Lower leg skin (tissue), 3 donors: ENCODE measurements around the gene CTSE.
"Not testable (repeated sequence)": the region's sequence is repeated elsewhere in the genome, so short reads cannot be mapped to it uniquely, and the experiment has no call there.

Experiments used
- POLR2A ChIP-seq, 2 donors: fragments of 450-650 bp; IDR thresholded peaks; one replicate each; pipeline ENCODE4 v1.6.1; 2016 to 2017; ENCODE audit warnings: antibody characterized with exemption in 2 of 2, mild to moderate bottlenecking in 1 of 2, moderate library complexity in 1 of 2
- TF ChIP-seq, protein P1 (sequence below), 3 donors: fragments of 450-650 bp; IDR thresholded peaks; one replicate each; pipeline ENCODE4 v1.5.1; 2016; ENCODE audit warnings: antibody characterized with exemption in 3 of 3, mild to moderate bottlenecking in 3 of 3, moderate library complexity in 2 of 3

DNA sequence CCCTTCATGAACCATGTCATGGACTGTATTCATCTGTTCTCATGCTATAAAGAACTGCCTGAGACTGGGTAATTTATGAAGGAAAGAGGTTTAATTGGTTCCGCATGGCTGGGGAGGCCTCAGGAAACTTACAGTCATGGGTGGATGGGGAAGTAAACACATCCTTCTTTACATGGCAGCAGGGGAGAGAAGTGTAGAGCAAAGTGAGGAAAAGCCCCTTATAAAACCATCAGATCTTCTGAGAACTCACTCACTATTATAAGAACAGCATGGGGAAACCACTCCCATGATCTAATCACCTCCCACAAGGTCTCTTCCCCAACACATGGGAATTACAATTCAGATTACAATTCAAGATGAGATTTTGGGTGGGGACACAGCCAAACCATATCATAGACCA is 27.1 kb downstream of the CTSE start:
- TF ChIP-seq, protein P1, sequence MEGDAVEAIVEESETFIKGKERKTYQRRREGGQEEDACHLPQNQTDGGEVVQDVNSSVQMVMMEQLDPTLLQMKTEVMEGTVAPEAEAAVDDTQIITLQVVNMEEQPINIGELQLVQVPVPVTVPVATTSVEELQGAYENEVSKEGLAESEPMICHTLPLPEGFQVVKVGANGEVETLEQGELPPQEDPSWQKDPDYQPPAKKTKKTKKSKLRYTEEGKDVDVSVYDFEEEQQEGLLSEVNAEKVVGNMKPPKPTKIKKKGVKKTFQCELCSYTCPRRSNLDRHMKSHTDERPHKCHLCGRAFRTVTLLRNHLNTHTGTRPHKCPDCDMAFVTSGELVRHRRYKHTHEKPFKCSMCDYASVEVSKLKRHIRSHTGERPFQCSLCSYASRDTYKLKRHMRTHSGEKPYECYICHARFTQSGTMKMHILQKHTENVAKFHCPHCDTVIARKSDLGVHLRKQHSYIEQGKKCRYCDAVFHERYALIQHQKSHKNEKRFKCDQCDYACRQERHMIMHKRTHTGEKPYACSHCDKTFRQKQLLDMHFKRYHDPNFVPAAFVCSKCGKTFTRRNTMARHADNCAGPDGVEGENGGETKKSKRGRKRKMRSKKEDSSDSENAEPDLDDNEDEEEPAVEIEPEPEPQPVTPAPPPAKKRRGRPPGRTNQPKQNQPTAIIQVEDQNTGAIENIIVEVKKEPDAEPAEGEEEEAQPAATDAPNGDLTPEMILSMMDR (IDR thresholded peaks at IDR 0.05) = not testable (repeated sequence)
- not testable (repeated sequence) for TF ChIP-seq POLR2A (IDR thresholded peaks at IDR 0.05)
